ENCODE data around the gene CAPZB.

CAPZB gene

GRCh38 chr1:19319196-19319595 is 166.1 kb downstream of the CAPZB start:
- TF ChIP-seq SNAI2 (CRISPR knock-in tag; IDR thresholded peaks at IDR 0.05) (no peak), TCF4 (CRISPR knock-in tag; IDR thresholded peaks at IDR 0.05; ENCODE audit: borderline replicate concordance) (no peak), ARNTL (CRISPR knock-in tag; IDR thresholded peaks at IDR 0.05; ENCODE audit: borderline replicate concordance, low read depth) (no peak), ISL1 (CRISPR knock-in tag; IDR thresholded peaks at IDR 0.05) (no peak), BACH2 (CRISPR knock-in tag; IDR thresholded peaks at IDR 0.05; ENCODE audit: borderline replicate concordance) (no peak), TSHZ2 (CRISPR knock-in tag; IDR thresholded peaks at IDR 0.05) (no peak), POU6F1 (CRISPR knock-in tag; IDR thresholded peaks at IDR 0.05; ENCODE audit: borderline replicate concordance, low read depth) (no peak), GLIS3 (CRISPR knock-in tag; IDR thresholded peaks at IDR 0.05) (no peak), PPARA (CRISPR knock-in tag; IDR thresholded peaks at IDR 0.05; ENCODE audit: borderline replicate concordance) (no peak), ZFP3 (CRISPR knock-in tag; IDR thresholded peaks at IDR 0.05) (no peak), ESRRG (CRISPR knock-in tag; IDR thresholded peaks at IDR 0.05) (no peak), TOX (CRISPR knock-in tag; IDR thresholded peaks at IDR 0.05; ENCODE audit: borderline replicate concordance) (no peak), ZFP30 (CRISPR knock-in tag; IDR thresholded peaks at IDR 0.05) (no peak)
- TF ChIP-seq, protein P1, sequence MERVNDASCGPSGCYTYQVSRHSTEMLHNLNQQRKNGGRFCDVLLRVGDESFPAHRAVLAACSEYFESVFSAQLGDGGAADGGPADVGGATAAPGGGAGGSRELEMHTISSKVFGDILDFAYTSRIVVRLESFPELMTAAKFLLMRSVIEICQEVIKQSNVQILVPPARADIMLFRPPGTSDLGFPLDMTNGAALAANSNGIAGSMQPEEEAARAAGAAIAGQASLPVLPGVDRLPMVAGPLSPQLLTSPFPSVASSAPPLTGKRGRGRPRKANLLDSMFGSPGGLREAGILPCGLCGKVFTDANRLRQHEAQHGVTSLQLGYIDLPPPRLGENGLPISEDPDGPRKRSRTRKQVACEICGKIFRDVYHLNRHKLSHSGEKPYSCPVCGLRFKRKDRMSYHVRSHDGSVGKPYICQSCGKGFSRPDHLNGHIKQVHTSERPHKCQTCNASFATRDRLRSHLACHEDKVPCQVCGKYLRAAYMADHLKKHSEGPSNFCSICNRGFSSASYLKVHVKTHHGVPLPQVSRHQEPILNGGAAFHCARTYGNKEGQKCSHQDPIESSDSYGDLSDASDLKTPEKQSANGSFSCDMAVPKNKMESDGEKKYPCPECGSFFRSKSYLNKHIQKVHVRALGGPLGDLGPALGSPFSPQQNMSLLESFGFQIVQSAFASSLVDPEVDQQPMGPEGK (CRISPR knock-in tag; IDR thresholded peaks at IDR 0.05; ENCODE audit: borderline replicate concordance): no peak

GRCh38 chr1:19317126-19317910 is 168.0 kb downstream of the CAPZB start:
- no peak for ATAC-seq

More at GRCh38 chr1:19319196-19319595, 166.1 kb downstream of the CAPZB start:
- no peak for ATAC-seq

More at GRCh38 chr1:19317126-19317910, 168.0 kb downstream of the CAPZB start:
- TF ChIP-seq ZNF8 (CRISPR knock-in tag; IDR thresholded peaks at IDR 0.05) (no peak), TSHZ2 (CRISPR knock-in tag; IDR thresholded peaks at IDR 0.05) (no peak), GLIS3 (CRISPR knock-in tag; IDR thresholded peaks at IDR 0.05) (no peak), POU6F1 (CRISPR knock-in tag; IDR thresholded peaks at IDR 0.05; ENCODE audit: borderline replicate concordance, low read depth) (no peak), TOX (CRISPR knock-in tag; IDR thresholded peaks at IDR 0.05; ENCODE audit: borderline replicate concordance) (no peak), TCF4 (CRISPR knock-in tag; IDR thresholded peaks at IDR 0.05; ENCODE audit: borderline replicate concordance) (no peak), CSRNP3 (CRISPR knock-in tag; IDR thresholded peaks at IDR 0.05) (no peak), PPARA (CRISPR knock-in tag; IDR thresholded peaks at IDR 0.05; ENCODE audit: borderline replicate concordance) (no peak), OSR1 (CRISPR knock-in tag; IDR thresholded peaks at IDR 0.05) (no peak), BACH2 (CRISPR knock-in tag; IDR thresholded peaks at IDR 0.05; ENCODE audit: borderline replicate concordance) (no peak), ZC3H10 (CRISPR knock-in tag; IDR thresholded peaks at IDR 0.05) (no peak), ZNF565 (CRISPR knock-in tag; conservative IDR thresholded peaks at IDR 0.05; ENCODE audit: low read depth) (no peak), CSDC2 (CRISPR knock-in tag; IDR thresholded peaks at IDR 0.05) (no peak), ARNTL (CRISPR knock-in tag; IDR thresholded peaks at IDR 0.05; ENCODE audit: borderline replicate concordance, low read depth) (no peak), SNAI2 (CRISPR knock-in tag; IDR thresholded peaks at IDR 0.05) (no peak), RARB (CRISPR knock-in tag; IDR thresholded peaks at IDR 0.05) (no peak), CREB5 (CRISPR knock-in tag; IDR thresholded peaks at IDR 0.05; ENCODE audit: low read depth) (no peak)
- TF ChIP-seq, protein P1 (CRISPR knock-in tag; IDR thresholded peaks at IDR 0.05; ENCODE audit: borderline replicate concordance): no peak

Data from SK-N-SH treated with all-trans-retinoic acid at 6 μM for 48 hours (cell line).